GM18498 (cell line): ENCODE measurements around the gene DGKH.
"Not testable (repeated sequence)": the region's sequence is repeated elsewhere in the genome, so short reads cannot be mapped to it uniquely, and the experiment has no call there.

Experiments
- ATAC-seq: cut with Tn5 transposase; IDR thresholded peaks from one replicate; pipeline ENCODE4 v1.9.1; 2021; ENCODE audit warnings: mild to moderate bottlenecking, moderate library complexity; ENCODE audit not compliant: unreplicated experiment

Gene DGKH

GRCh38 chr13:42223681-42224080, 175.2 kb downstream of the DGKH start:
- ATAC-seq = no peak

GRCh38 chr13:42225051-42225450, 176.6 kb downstream of the DGKH start:
- ATAC-seq = no peak

GRCh38 chr13:42226759-42227158, 178.3 kb downstream of the DGKH start:
- ATAC-seq = not testable (repeated sequence)

DNA sequence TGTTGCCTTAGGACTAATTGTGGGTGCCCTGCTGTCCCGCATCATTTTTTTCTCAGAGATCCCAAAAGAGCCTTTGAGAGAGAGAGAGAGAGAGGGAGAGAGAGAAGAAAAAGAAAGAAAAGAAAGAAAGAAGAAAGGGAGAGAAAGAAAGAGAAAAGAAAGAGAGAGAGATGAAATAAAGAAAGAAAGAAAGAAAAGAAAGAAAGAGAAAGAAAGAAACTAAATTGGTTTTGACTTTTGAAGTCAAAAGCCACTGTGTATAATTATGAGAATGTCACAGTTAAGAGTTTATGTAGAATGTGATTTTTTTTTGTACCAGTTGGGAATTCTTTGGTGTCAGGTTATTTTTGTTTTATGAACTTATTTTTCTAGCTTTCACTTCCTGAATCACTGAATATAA, 180.1 kb downstream of the DGKH start:
- ATAC-seq = no peak

- no peak for ATAC-seq
Observed at GRCh38 chr13:42229287-42229686, 180.8 kb downstream of the DGKH start.

GRCh38 chr13:42232671-42233070, 184.2 kb downstream of the DGKH start:
- no peak for ATAC-seq

GRCh38 chr13:42233726-42234125, 185.3 kb downstream of the DGKH start:
- ATAC-seq = no peak

DNA sequence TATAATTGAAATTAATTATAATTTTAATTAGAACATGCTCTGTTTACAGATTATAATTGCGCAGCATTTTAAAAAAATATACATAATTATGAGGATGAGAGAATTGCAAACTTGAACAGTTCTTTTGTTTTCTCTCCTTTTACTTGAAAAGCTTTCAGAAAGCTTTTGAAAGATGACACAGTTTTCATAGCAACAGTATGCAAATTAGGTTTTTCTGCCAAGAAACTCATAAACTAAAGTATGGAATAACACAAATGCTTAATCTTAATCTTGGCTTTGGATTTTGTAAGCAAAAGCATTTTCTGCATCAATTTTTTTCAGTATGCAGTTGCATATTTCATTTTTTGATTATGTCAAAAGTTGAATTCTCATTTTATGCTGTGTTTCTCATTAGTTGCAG, 190.7 kb downstream of the DGKH start:
- ATAC-seq = no peak

DNA sequence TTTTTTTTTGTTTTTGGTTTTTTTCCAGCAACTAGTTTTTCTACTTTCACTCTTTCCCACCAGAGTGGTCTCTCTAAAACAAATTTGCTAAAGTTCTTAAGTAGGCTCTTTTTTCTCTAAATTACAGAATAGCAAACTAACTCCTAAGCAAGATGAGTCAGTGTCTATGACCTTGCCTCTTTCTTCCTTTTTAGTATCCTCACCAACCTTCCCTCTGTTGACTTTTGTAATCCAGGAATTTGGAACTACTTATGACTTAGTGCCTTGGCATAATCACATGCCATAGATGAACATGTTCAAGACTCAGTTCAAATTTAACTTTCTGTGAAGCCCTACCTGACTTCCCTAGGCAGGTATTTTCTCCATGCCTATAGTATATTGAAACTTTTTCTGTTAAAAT, 191.2 kb downstream of the DGKH start:
- no peak for ATAC-seq

GRCh38 chr13:42246541-42246940, 198.1 kb downstream of the DGKH start:
- no peak for ATAC-seq

DNA sequence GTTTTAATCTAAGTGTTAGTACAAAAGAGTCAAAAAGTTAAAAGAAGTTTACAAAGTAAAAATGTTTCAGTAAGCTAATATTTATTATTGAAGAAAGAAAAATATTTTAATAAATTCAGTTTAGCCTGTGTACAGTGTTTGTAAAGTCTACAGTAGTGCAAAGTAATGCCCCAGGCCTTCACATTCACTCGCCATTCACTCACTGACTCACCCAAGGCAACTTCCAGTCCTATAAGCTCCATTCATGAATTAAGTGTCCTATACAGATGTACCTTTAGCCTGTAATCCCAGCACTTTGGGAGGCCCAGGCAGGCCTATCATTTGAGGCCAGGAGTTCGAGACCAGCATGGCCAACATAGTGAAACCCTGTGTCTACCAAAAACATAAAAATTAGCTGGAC, 199.4 kb downstream of the DGKH start:
- ATAC-seq = no peak

GRCh38 chr13:42255886-42256285, 207.4 kb downstream of the DGKH start:
- no peak for ATAC-seq

GRCh38 chr13:42258747-42259146, 210.3 kb downstream of the DGKH start:
- no peak for ATAC-seq

DNA sequence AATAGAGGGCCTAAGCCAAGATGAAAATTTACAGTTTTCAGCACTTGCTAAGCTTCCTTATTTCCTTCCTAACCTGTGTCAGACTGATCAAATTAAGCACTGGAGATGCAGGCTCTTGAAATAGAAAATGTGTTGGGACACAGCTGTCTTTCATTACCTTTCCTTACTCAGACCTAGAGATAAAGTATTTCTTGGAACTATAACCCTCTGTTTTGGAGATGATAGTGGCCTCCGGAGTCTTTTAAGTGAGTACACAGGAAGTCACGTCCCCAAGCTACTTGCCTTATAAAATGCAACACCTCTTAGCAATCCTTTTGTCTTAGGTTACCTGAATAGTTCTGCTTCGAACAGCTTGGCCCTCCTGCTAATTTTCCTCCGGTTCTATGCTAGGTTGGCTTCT, 211.1 kb downstream of the DGKH start:
- no peak for ATAC-seq

GRCh38 chr13:42260903-42261654, 212.6 kb downstream of the DGKH start:
- no peak for ATAC-seq

GRCh38 chr13:42266473-42266872, 218.0 kb downstream of the DGKH start:
- ATAC-seq = no peak

- ATAC-seq = no peak
Observed at GRCh38 chr13:42270160-42270856, 221.9 kb downstream of the DGKH start.

DNA sequence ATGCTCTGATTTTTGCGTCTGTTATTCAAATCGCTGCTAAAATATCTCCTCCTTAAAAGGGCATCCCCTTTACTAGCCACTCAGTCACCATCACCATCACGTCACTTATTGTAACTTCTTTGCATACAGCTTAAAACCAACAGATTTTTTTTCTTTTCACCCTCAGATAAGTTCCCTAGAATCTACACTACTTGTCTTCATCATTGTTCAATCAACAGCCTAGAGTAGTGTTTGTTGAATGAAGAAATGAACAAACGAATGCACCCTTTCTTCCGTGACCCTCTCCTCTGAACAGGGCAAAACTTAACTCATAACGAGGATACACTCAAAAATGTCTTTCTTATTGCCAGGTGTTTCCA, 222.4 kb downstream of the DGKH start:
- ATAC-seq = no peak

- peak; percentile 87 for ATAC-seq
Observed at GRCh38 chr13:42271337-42272114, 223.1 kb downstream of the DGKH start.

- ATAC-seq = peak; percentile 8
Observed at GRCh38 chr13:42272115-42272803, 223.8 kb downstream of the DGKH start, which contains the start of gene AKAP11. Gene AKAP11 (plus strand): TSS chr13:42272152. CDS start chr13:42286349, 14,197 bp downstream.

- ATAC-seq = no peak
Observed at GRCh38 chr13:42272804-42273175, 224.3 kb downstream of the DGKH start.
